Urothelium cell line (cell line): Measurements from ENCODE around the gene RBM23.
A peak's percentile ranks its signal among the peaks of the same experiment; 100 is the strongest.
"Not testable (repeated sequence)": the region's sequence is repeated elsewhere in the genome, so short reads cannot be mapped to it uniquely, and the experiment has no call there.

ENCODE experiments used
- DNase-seq: peaks from one replicate; pipeline ENCODE4 v3.0.0; 2011; ENCODE audit warnings: low spot score, mixed read lengths
- FAIRE-seq: peaks from 2 replicates; lab custom pipeline; 2011; peaks lifted over from hg19 to GRCh38; lab: Jason Lieb, UNC

RBM23 gene

DNA sequence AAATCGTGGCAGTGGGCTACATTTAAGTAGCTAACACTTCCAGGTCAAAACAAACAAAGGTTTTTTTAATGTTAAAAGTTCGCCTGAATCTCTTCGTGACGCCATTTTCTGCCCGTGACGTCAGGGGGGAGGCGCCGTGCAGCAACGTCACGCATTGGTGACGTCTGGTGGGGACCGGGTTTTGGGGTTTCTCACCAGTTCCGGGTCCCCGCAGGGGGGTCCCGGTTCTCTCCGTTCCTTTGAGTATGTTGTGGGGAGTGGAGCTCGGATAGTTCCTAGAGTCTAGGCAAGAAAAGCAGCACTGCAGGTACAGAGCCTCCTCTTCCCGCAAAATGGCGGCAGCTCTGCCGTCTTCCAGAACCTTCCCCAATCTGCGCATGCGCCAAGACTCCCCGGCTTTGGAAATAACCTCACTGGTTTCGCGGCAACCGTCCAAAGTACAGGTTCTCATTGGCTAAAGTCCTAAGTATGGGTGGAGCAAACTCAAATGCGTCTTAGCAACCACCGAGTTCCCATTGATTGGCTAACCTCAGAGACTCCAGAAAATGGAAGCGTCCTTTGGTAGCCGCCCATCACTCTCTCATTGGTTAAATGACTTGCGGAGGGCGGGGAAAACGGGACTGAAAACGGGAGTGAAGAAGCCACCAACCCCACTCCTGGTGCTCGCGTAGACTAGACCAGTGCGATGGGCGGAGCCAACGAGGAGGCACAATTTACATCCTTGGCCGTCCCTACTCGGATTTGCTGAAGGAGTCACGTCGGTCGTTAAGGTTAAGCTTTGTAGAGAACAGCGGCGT lies at the start of gene RBM23:
TSS of gene RBM23 (minus strand) at position 346 of the 797 bp plus-strand sequence.
- FAIRE-seq, result no peak

DNA sequence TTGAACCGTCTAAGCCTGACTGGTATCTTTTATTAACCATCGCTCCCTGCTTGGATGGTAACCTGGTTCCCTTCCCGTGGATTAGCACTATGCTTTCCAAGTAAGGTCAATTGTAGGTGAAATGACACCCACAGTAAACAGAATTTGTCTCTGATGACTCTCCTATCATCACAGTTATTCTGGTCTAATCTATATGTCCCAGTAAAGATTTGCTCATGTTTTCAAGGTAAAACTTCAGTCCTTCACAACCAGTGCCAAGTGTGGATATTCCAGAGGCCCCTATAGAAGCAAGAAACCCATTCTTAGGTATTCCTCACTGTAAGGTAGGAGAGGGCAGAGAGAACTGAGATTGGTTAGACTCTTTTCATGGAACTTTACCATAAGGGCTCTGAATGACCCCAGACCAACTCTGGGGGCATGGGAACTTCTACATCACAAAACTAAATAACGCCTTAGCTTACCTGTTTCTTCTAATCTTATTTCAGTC lies 47.9 kb upstream of the RBM23 start:
- FAIRE-seq, result no peak
- no peak for DNase-seq

More for the DNA sequence above, at the start of gene RBM23:
- DNase-seq, result peak; percentile 86

DNA sequence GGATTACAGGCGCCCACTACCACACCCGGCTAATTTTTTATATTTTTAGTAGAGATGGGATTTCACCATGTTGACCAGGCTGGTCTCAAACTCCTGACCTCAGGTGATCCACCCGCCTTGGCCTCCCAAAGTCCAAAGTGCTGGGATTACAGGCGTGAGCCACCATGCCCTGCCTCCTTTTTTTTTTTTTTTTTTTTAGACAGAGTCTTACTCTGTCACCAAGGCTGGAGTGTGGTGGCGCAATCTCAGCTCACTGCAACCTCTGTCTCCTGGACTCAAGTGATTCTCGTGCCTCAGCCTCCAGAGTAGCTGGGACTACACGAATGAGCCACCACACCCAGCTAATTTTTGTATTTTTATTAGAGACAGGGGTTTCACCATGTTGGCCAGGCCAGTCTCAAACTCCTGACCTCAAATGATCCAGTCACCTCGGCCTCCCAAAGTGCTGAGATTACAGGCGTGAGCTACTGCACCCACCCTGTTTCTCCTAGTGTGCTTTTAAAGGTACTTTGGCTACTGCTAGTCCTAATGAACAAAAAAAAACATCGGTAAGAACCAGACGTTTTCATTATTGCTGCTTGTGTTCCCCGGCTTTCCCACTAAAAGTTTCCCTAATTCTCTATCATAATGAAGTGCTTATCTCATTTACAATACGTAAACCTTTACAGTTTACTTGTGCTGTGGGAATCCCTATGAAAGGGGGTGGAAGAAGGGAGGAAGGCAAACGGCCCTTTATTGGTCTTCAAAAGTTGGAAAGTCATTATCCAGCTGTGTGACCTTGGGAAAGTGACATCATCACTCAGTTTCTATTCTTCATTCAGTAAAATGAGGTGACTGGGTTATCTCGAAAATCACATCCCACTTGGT lies 47.2 kb upstream of the RBM23 start:
- DNase-seq, FAIRE-seq: not testable (repeated sequence)

DNA sequence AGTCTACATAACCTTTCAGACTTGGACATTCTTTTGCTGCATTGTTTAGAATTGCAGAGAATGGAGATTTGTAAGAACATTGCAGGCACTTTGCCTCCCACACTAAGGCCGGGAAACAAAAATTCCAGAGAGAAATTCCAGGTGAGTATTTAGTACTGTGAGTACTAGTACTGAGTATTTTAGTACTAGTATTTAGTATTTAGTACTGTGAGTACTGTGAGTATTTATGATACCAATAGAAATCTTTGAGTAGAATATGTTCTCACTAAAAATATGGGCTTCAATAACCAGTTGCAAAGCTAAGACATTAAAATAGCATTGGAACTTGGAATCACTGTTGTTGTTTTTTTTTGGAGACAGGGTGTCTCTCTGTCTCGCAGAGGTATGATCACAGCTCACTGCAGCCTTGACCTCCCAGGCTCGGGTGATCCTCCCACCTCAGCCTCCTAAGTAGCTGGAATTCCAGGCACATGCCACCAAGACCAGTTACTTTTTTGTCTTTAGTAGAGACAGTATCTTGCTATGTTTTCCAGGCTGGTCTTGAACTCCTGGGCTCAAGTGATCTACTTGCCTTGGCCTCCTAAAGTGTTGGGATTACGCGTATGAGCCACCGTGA lies 43.2 kb upstream of the RBM23 start:
- no peak for FAIRE-seq
- DNase-seq, result no peak

DNA sequence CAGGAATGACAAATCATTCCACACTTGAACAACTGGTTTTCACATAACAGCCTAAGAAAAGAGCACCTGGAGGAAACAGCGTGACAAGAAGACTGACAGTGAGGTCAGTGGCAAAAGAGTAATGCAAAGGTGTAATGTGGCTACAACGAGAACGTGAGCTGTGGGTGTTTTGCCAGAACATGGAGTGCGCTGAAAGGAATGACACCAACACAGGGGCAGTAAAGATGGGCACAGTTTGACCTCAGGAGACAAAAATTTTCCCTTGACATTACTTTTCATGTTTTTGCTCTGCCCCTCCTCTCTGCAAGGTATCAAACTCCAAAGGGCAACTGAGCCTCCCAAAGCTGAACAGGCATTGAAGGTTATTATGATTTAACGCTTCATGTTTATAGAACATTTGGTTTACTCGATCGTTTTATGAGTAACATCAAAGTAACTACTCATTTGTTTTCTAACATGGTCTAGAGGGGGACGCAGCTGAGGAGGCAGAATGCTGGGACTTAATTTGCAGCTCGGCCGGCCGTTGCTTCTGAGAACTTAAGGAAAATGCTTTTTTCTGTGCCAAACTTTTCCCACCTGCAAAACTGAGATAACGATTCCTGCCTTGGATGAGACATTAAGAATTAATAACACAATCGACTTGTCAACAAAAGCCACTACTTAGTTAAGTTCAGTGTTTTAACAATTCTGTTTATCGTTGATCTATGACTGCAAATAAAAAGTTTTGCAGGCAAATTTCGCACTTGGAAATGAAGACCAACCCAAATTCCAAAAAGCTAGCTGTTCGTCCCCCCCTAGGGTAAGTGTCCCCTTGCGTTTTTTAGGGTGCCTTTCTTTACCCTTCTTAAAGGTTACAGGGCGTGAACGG lies 37.0 kb upstream of the RBM23 start:
- DNase-seq (no peak), FAIRE-seq (no peak)

DNA sequence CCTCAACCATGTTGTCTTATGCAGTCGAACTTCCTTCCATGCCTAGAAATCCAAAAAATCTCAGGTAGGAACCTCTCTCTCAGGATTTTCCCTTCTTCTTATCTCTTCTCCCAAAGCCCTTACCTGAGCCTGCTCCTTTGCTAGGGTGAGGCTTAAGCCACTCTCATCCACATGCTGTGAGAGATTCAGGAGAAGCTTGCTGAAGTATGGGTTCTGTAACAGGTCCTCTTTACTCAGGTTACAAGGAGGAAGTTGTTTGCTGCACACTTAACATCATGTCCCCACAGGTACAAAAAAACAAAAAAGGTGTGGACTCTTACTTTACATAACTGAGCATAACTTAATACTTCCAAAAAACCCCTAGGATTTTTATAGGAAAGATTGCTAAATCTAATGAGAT lies 33.5 kb upstream of the RBM23 start:
- FAIRE-seq, result no peak

DNA sequence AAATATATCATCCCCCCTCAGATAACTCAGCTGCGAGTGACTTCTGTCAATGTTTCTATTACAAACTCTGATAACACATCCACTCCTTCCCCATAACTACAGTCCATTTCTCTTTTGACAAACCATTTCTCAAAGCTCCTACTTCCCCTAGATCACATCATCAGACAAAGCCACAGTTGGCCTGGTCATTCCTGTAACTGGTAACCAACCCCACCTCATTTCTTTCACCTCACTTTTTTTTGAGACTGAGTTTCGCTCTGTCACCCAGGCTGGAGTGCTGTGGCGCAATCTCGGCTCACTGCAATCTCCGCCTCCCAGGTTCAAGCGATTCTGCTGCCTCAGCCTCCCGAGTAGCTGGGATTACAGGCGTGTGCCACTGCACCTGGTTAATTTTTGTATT lies 32.8 kb upstream of the RBM23 start:
- not testable (repeated sequence) for FAIRE-seq, DNase-seq

More for the DNA sequence above, 33.5 kb upstream of the RBM23 start:
- no peak for DNase-seq

DNA sequence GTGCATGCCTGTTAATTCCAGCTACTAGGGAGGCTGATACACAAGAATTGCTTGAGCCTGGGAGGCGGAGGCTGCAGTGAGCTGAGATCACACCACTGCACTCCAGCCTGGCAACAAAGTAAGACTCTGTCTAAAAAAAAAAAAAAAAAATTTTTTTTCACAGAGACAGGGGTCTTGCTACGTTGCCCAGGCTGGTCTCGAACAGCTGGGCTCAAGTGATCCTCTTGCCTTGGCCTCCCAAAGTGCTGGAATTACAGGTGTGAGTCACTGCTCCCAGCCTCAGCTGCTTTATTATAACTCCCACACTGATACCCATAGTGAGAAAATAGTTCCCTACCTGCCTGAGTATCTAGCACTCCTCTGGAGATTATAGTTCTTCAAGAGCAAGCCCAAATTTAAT lies 26.7 kb upstream of the RBM23 start:
- FAIRE-seq, result no peak

DNA sequence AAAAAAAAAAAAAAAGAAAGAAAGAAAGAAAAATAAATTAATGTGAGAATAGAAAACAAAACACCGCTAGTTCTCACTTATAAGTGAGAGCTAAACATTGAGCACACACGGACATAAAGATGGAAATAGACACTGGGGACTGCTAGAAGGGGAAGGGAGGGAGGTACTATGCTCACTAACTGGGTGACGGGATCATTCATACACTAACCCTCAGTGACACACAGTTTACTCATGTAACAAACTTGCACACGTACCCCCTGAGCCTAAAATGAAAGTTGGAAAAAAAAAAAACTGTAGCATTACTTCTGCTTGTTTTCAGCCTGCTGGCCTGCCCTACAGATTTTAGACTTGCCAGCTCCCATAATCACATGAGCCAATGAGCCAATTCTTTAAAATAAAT lies 20.7 kb upstream of the RBM23 start:
- no peak for DNase-seq
- FAIRE-seq, result no peak

More for the DNA sequence above, 26.7 kb upstream of the RBM23 start:
- DNase-seq, result no peak

DNA sequence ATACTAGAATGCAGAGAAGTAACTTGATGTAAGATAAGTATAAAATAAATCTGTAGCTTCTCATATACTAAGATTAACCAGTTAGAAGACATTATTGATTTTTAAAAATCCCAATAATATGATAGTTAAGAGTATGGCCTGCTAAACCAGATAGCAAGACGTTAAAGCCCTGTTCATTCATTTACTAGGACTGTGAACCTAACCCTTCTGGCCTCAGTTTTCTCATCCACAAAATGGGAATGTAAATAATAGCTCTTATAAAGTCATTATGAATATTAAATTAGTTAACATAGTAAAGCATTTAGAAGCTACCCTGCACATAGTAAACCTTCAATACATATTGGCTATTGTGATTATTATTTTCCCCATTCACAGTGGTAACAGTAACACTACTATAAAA lies 16.2 kb upstream of the RBM23 start:
- FAIRE-seq (no peak), DNase-seq (no peak)

DNA sequence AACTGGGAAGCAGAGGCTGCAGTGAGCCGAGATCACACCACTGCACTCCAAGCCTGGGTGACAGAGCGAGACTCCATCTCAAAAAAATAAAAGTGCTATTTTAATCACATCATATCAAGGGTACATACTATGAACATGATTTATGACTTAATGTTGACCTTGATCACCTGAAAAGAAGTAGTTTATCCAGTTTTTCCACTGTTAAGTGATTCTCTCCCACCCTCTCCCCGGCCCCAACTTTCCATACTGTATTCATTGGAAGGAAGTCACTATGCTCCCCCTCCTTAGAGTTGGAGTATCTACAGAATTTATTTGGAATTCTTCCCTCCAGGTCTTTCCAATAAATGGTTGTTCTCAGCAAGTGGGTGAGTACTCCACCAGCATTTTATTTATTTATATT lies 13.2 kb upstream of the RBM23 start:
- no peak for FAIRE-seq
- DNase-seq, result no peak

DNA sequence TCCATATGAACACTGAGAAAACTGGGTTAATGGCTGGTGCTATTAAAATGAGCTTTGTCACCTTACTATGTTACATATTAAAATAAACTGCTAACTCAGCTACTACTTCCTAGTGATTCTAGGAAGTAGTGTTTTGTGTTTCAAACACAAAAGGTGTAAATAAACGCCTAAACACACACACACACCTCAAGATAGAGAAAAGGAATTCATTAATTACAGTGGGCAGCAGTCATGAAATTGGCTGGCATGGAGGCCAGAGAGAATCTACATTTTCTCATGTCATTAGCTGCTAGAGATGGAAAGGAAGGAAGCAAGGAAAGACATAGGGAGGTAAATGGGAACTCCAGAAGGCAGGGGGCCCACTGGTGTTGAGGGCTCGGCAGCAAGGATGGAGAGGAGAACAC lies 11.0 kb upstream of the RBM23 start:
- FAIRE-seq, result no peak

DNA sequence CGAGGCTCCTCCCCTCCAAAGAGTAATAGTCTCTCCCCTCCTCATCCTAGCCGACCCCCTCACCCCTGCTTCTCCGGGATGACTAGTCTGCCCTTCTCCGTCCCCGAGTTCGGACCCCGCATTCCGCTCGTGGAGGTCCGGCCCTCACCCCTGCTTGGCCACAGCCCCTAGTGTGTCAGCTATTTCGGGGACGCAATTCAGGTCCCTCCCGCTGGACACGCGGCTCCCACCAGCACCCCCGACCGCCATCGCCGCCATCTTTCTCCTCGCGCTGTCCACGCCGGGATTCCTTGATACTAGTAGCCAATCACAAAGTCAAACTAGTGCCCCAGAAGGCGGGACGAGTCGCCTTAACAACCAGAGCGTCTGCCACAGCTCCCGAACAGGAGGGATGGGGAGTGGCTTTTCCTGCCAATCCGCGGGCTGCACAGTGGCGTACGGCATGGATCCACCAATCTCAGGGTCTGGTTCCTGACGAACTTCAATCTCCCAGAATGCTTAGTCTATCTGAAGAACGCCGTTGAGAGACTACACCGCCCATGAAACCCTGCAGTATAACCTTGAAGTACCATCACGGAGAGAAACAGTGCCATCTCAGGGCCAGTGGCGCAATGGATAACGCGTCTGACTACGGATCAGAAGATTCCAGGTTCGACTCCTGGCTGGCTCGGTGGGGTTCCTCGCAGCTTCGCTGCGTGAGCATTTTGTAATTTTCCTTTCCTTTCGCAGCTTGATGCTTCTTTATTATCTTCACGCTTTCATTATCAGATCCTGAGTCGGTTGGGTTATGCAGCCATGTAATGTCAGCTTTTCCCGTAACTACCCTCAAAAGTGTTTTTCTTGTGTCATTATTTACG lies 10.4 kb upstream of the RBM23 start, which contains the start of gene PRMT5:
TSS of gene PRMT5 (minus strand) at position 273 of the 857 bp plus-strand sequence. CDS start at position 258, 15 bp downstream.
- FAIRE-seq (peak; percentile 9), DNase-seq (peak; percentile 98)

More for the DNA sequence above, 11.0 kb upstream of the RBM23 start:
- no peak for DNase-seq

DNA sequence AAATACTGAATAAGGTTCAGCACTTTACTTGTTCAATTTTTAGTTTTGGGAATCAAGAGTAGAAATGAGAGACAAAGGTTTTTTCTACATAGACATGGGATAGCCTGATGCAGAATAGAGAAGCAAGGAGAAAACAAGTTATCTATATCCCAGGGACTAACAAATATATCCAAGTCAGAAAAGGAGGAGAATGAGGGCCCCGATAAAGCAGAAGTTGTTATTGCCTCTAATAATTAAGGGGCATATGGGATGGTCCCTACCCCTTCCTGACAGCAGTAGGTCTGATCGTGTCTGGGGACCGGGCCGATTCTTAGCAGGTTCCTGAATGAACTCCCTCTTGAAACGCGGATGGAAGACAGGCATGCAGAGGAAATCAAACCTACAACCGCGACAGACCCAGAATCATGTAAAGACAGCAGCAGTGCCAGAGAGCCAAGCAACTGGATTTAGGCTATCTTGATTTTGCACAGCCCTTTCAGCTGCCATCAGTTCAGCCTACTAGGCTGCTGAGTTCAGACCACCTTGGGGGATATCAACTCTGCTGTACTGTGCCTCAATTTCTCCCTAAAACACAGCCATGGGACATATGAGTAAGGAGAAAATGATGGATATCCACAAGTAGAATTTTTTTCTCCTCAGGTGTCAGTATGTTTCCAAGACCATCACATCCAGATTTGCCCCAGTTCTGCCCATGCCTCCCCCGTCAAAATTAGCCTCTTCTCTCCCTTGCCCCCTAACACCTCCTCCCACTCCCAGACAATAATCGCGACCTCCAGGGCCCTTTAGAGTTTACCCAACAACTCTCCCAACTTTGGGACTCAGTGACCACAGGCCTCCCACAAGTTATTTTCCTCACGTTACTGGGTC lies 9.5 kb upstream of the RBM23 start:
- DNase-seq, result no peak
- FAIRE-seq, result no peak

DNA sequence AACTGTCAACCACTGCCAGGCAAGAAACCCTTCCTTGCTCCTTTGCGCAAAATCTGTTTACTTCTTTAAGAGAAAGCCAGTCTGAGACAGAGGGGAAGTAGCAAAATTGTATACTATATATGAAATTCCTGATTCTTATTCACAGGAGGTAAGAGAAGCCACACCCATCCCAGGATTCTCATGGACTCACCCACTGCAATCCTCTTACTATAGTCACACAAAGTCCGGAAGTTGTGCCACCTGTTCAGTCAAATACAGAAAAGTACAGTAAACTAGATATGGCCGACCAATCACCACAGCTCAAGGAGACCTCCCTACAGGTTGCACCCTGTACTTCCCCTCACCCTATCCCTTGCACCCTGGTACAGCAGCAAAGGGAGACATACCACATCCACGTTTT lies 7.4 kb upstream of the RBM23 start:
- no peak for DNase-seq
- FAIRE-seq, result no peak

DNA sequence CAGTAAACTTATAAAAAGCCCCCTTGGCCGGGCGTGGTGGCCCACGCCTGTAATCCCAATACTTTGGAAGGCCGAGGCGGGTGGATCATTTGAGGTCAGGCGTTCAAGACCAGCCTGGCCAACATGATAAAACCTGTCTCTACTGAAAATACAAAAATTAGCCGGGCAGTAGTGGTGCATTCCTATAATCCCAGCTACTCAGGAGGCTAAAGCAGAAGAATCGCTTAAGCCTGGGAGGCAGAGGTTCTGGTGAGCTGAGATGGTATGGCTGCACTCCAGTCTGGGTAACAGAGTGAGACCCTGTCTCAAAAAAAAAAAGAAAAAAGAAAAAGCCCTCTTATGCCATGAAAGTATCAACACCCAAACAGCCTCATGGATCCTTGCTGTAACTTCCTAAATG lies 6.6 kb upstream of the RBM23 start:
- DNase-seq (no peak), FAIRE-seq (no peak)

DNA sequence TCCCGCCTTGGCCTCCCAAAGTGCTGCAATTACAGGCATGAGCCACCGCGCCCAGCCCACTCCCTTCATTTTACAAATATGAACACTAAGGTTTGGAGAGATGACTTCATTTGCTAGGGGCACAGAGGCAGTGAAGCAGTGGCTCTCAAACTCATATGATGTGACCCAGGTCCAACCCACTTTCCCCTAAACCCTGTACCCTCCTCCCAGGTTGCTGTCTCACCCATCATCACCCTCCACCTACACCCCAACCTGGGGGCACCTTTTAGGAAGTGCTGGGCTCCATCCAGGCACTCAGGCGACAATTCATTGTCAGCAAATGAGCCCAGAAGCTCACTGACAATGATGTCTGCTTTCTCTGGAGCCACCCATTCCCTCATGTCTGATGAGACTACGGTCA lies 4.8 kb upstream of the RBM23 start:
- DNase-seq (no peak), FAIRE-seq (no peak)

DNA sequence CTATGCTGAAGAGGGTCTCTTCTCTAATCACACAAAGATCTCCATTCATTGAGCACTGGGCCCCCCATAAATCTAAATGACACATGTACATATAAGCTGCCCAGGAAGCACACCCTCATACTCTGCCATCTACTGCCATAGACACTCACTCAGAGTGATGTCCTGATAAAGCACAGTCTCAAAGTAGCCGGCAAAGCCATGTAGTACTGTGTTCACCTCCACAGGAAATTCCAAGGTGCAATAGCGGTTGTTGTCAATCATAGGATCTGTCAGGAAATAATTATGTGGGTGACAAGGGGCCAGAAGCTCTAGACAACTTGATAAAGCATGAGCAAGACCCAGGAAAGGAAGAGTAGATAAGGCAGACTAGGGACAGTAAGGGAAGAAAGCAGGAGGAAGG lies 3.3 kb upstream of the RBM23 start:
- FAIRE-seq (no peak), DNase-seq (no peak)
